Measurements from ENCODE around the gene MTPN.

GRCh38 chr7:135911099-135911498, 66.1 kb downstream of the MTPN start:
- TF ChIP-seq EZH2phosphoT487 (IDR thresholded peaks at IDR 0.05; ENCODE audit: low read depth) = no peak
- TF ChIP-seq, protein P1, sequence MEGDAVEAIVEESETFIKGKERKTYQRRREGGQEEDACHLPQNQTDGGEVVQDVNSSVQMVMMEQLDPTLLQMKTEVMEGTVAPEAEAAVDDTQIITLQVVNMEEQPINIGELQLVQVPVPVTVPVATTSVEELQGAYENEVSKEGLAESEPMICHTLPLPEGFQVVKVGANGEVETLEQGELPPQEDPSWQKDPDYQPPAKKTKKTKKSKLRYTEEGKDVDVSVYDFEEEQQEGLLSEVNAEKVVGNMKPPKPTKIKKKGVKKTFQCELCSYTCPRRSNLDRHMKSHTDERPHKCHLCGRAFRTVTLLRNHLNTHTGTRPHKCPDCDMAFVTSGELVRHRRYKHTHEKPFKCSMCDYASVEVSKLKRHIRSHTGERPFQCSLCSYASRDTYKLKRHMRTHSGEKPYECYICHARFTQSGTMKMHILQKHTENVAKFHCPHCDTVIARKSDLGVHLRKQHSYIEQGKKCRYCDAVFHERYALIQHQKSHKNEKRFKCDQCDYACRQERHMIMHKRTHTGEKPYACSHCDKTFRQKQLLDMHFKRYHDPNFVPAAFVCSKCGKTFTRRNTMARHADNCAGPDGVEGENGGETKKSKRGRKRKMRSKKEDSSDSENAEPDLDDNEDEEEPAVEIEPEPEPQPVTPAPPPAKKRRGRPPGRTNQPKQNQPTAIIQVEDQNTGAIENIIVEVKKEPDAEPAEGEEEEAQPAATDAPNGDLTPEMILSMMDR (IDR thresholded peaks at IDR 0.05; ENCODE audit: low read depth, low read length) = no peak

Measured in OCI-LY3 (cell line).